MCF 10A (cell line): ENCODE results near the gene ATP6V0A1. TPM values are rescaled to one million over a fixed set of nuclear protein-coding genes. Genes with fewer than 3 reads are reported as not detected.

Experiments
- BruUV-seq: library from RNA; stranded (reverse); fragments of 400-500 nt; replicated peaks from 2 replicates; lab custom pipeline; 2021; lab: Mats Ljungman, UMichigan
- CTCF ChIA-PET: fragments of 300-600 bp; sonication (Branson Sonifier 250); formaldehyde crosslinking; extraction: SDS; loops from one replicate; lab custom pipeline; 2021; ENCODE audit warnings: antibody characterized with exemption, inconsistent platforms; lab: Yijun Ruan, JAX
- POLR2A ChIA-PET: fragments of 300-600, 350-650 bp; sonication (Branson Sonifier 250); formaldehyde crosslinking; extraction: SDS; loops from one replicate; lab custom pipeline; 2020; ENCODE audit warnings: antibody characterized with exemption, inconsistent platforms; lab: Yijun Ruan, JAX
- DNase-seq: peaks from one replicate; pipeline ENCODE4 v3.0.0-alpha.2; 2018; ENCODE audit not compliant: unreplicated experiment
- H3K27ac Mint-ChIP-seq: one replicate; pipeline ENCODE4 v1.8.0; 2022; ENCODE audit warnings: mild to moderate bottlenecking, low read depth, mixed read lengths; ENCODE audit not compliant: unreplicated experiment
- H3K27me3 Mint-ChIP-seq: one replicate; pipeline ENCODE4 v1.8.0; 2022; ENCODE audit warnings: mixed read lengths; ENCODE audit not compliant: insufficient read depth, unreplicated experiment
- H3K36me3 Mint-ChIP-seq: one replicate; pipeline ENCODE4 v1.8.0; 2022; ENCODE audit warnings: mild to moderate bottlenecking, moderate library complexity, mixed read lengths; ENCODE audit not compliant: insufficient read depth, unreplicated experiment
- H3K4me1 Mint-ChIP-seq: one replicate; pipeline ENCODE4 v1.8.0; 2022; ENCODE audit warnings: mixed read lengths; ENCODE audit not compliant: insufficient read depth, unreplicated experiment
- H3K4me3 Mint-ChIP-seq: one replicate; pipeline ENCODE4 v1.8.0; 2022; ENCODE audit warnings: mild to moderate bottlenecking, moderate library complexity, mixed read lengths; ENCODE audit not compliant: unreplicated experiment
- H3K9me3 Mint-ChIP-seq: one replicate; pipeline ENCODE4 v1.8.0; 2022; ENCODE audit warnings: mixed read lengths; ENCODE audit not compliant: unreplicated experiment
- intact Hi-C: fragments of 100-400 bp; cut with micrococcal nuclease; formaldehyde crosslinking; loops from 2 replicates; pipeline ENCODE4 v1.14.1; 2022
- total RNA-seq: library from RNA; stranded (reverse); gene quantifications from 2 replicates; pipeline ENCODE4 v1.2.3, GENCODE V29; 2022
- TF ChIP-seq, protein P1 (sequence below): fragments of 200-600 bp; IDR thresholded peaks from one replicate; pipeline ENCODE4 v1.8.0; 2022; ENCODE audit warnings: antibody characterized with exemption, mild to moderate bottlenecking; ENCODE audit not compliant: unreplicated experiment

ATP6V0A1 gene
- total RNA-seq, 1 experiment from 2014 or later = 56.0 TPM

DNA sequence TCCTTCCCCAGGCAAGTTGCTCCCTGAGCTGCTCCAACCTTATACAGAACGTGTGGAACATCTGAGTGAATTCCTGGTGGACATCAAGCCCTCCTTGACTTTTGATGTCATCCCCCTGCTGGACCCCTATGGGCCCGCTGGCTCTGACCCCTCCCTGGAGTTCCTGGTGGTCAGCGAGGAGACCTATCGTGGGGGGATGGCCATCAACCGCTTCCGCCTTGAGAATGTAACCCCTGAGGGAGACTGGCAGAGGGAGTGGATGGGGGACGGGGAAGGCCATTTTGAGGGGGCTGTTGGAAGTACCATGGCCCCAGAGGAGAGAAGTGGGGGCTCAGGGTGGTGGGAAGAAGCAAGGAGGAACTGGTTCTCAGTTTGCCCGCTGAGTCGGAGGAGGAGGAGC lies 105.3 kb downstream of the ATP6V0A1 start:
- no peaks in the 10 kb centered on the region for H3K9me3 Mint-ChIP-seq
- H3K27ac Mint-ChIP-seq = no peak overlapping the region
- H3K4me3 Mint-ChIP-seq = peak overlapping the region; percentile 94
- H3K4me1 Mint-ChIP-seq = peaks cover 24% of the 10 kb centered on the region
- TF ChIP-seq, protein P1, sequence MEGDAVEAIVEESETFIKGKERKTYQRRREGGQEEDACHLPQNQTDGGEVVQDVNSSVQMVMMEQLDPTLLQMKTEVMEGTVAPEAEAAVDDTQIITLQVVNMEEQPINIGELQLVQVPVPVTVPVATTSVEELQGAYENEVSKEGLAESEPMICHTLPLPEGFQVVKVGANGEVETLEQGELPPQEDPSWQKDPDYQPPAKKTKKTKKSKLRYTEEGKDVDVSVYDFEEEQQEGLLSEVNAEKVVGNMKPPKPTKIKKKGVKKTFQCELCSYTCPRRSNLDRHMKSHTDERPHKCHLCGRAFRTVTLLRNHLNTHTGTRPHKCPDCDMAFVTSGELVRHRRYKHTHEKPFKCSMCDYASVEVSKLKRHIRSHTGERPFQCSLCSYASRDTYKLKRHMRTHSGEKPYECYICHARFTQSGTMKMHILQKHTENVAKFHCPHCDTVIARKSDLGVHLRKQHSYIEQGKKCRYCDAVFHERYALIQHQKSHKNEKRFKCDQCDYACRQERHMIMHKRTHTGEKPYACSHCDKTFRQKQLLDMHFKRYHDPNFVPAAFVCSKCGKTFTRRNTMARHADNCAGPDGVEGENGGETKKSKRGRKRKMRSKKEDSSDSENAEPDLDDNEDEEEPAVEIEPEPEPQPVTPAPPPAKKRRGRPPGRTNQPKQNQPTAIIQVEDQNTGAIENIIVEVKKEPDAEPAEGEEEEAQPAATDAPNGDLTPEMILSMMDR = no peak
- DNase-seq = no peak
- H3K36me3 Mint-ChIP-seq = peaks cover 20% of the 10 kb centered on the region
- no peaks in the 10 kb centered on the region for H3K27me3 Mint-ChIP-seq
- ChIA-PET POLR2A (interaction anchor here (0.7 to 6.2 kb wide), 7 partner anchors 10 to 880 kb away, joined by 3 to 51 read pairs (median 8); partner anchors contain the start of genes PSMC3IP and TUBG1), CTCF (interaction anchor here (0.5 to 1.2 kb wide), 8 partner anchors 10 to 446 kb away, joined by 3 to 5 read pairs (median 4); no protein-coding TSS in a partner anchor)
- intact Hi-C loops = no loop called here
- BruUV-seq = no TSS peak

- DNase-seq = no peak
- ChIA-PET CTCF (interaction anchor here (0.6 to 1.2 kb wide), 5 partner anchors 11 to 188 kb away, joined by 3 to 5 read pairs (median 4); no protein-coding TSS in a partner anchor), POLR2A (interaction anchor here (0.7 to 6.2 kb wide), 4 partner anchors 12 to 364 kb away, joined by 3 to 51 read pairs (median 3); partner anchors contain the start of genes BECN1 and PSMC3IP)
- H3K4me1 Mint-ChIP-seq = peaks cover 18% of the 10 kb centered on the region
- H3K4me3 Mint-ChIP-seq = peak overlapping the region; percentile 94
- H3K36me3 Mint-ChIP-seq = peaks cover 27% of the 10 kb centered on the region
- no peaks in the 10 kb centered on the region for H3K27me3 Mint-ChIP-seq
- intact Hi-C loops = no loop called here
- TF ChIP-seq, protein P1 = no peak
- no peaks in the 10 kb centered on the region for H3K9me3 Mint-ChIP-seq
- no TSS peak for BruUV-seq
- no peak overlapping the region for H3K27ac Mint-ChIP-seq
Observed at GRCh38 chr17:42564815-42565522, 106.3 kb downstream of the ATP6V0A1 start.

DNA sequence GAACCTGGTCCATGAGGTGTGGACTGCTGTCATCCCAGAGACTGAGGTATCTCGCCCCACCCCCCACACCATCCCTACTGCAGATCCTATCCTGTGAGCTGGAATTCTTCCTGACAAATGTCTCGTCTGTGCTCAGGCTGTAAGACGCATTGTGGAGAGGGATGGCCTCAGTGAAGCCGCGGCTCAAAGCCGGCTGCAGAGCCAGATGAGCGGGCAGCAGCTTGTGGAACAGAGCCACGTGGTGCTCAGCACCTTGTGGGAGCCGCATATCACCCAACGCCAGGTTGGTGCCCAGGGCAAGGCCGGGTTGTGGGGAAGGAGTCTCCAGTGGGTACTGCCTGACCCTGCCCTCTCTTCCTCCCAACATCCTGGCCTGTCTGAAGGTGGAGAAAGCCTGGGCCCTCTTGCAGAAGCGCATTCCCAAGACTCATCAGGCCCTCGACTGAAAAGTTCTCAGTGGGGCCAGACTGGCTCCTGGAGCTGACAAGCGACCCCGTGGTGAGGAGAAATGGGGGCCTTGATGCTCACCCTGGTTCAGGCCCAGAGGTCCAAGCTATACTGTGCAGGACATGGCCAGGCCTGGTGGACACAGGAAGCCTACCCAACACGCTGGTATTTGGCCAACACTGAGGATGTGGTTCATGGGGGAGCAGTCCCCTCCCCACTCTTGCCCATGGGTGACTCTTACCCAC lies 107.0 kb downstream of the ATP6V0A1 start:
- no TSS peak for BruUV-seq
- TF ChIP-seq, protein P1 = no peak

More for the DNA sequence above, 107.0 kb downstream of the ATP6V0A1 start:
- Mint-ChIP-seq H3K9me3 (no peaks in the 10 kb centered on the region), H3K27ac (no peak overlapping the region), H3K36me3 (peaks cover 34% of the 10 kb centered on the region), H3K4me3 (no peak overlapping the region), H3K27me3 (no peaks in the 10 kb centered on the region), H3K4me1 (peaks cover 18% of the 10 kb centered on the region)
- CTCF ChIA-PET = interaction anchor here (0.5 to 1.2 kb wide), 3 partner anchors 39 to 546 kb away, joined by 3 to 5 read pairs (median 4); no protein-coding TSS in a partner anchor
- POLR2A ChIA-PET = interaction anchor here (1.1 to 6.2 kb wide), 3 partner anchors 11 to 22 kb away, joined by 3 to 51 read pairs (median 8); partner anchors contain the start of gene PSMC3IP
- no peak for DNase-seq
- intact Hi-C loops = no loop called here
